Fibroblast of lung (primary cell): Measurements from ENCODE around the gene EBPL. TPM values are rescaled to one million over a fixed set of nuclear protein-coding genes. Genes with fewer than 3 reads are reported as not detected.

Source experiments
- DNase-seq, 2 donors: peaks; one replicate each; pipeline versions ENCODE4 v3.0.0 to v3.0.0-alpha.2; 2010; ENCODE audit warnings: low read depth in 2 of 2
- H2AFZ ChIP-seq: 2 replicates; pipeline ENCODE4 v1.5.1; 2012; ENCODE audit warnings: low read length, control low read depth, inconsistent platforms
- H3K27ac ChIP-seq: 2 replicates; pipeline ENCODE4 v1.5.1; 2011; ENCODE audit warnings: low read length, control low read depth; ENCODE audit not compliant: insufficient read depth
- H3K27me3 ChIP-seq: 2 replicates; pipeline ENCODE4 v1.5.1; 2011; ENCODE audit warnings: mild to moderate bottlenecking, low read length; ENCODE audit not compliant: control insufficient read depth, insufficient read depth
- H3K36me3 ChIP-seq: 2 replicates; pipeline ENCODE4 v1.5.1; 2011; ENCODE audit warnings: low read length; ENCODE audit not compliant: control insufficient read depth, insufficient read depth
- H3K4me1 ChIP-seq: 2 replicates; pipeline ENCODE4 v1.5.1; 2011; ENCODE audit warnings: low read length; ENCODE audit not compliant: control insufficient read depth, insufficient read depth; ENCODE audit errors: extremely low read depth
- H3K4me2 ChIP-seq: 2 replicates; pipeline ENCODE4 v1.5.1; 2011; ENCODE audit warnings: low read length, control low read depth; ENCODE audit not compliant: insufficient read depth; ENCODE audit errors: extremely low read depth
- H3K4me3 ChIP-seq, 4 experiments: fragments of 200-600 bp in 1 of 4; sonication (generic) in 1 of 4; replicated peaks in 1 of 4; 2 replicates each; pipeline ENCODE4 v1.5.1; 2011 to 2016; ENCODE audit warnings: low read length in 4 of 4, low read depth in 3 of 4, mild to moderate bottlenecking in 3 of 4, control low read depth in 2 of 4, inconsistent platforms in 1 of 4, mixed read lengths in 1 of 4; ENCODE audit not compliant: insufficient read depth in 1 of 4; ENCODE audit errors: control extremely low read depth in 1 of 4
- H3K79me2 ChIP-seq: 2 replicates; pipeline ENCODE4 v1.5.1; 2012; ENCODE audit warnings: mild to moderate bottlenecking, low read length, inconsistent platforms; ENCODE audit not compliant: control insufficient read depth, insufficient read depth
- H3K9ac ChIP-seq: 2 replicates; pipeline ENCODE4 v1.5.1; 2011; ENCODE audit warnings: mild to moderate bottlenecking, low read length, control low read depth; ENCODE audit not compliant: insufficient read depth
- H3K9me3 ChIP-seq: 2 replicates; pipeline ENCODE4 v1.5.1; 2012; ENCODE audit warnings: low read depth, low read length; ENCODE audit not compliant: control insufficient read depth, insufficient read depth
- H4K20me1 ChIP-seq: 2 replicates; pipeline ENCODE4 v1.5.1; 2011; ENCODE audit warnings: low read length; ENCODE audit not compliant: control insufficient read depth, insufficient read depth; ENCODE audit errors: extremely low read depth
- EZH2 ChIP-seq: IDR thresholded peaks from 2 replicates; pipeline ENCODE4 v1.5.1; 2012; ENCODE audit warnings: low read length, control low read depth, mild to moderate bottlenecking; ENCODE audit errors: missing control alignments
- polyA plus RNA-seq, 2 donors: library from polyadenylated mRNA; depleted of rRNA in 1 of 2; stranded (reverse) in 1 of 2; unstranded in 1 of 2; fragments of >200 nt; gene quantifications; 2 replicates each; pipeline ENCODE4 v1.2.1, GENCODE V29; 2011 to 2012; ENCODE audit warnings: missing spikeins in 1 of 2
- total RNA-seq: library from RNA; depleted of rRNA; stranded (reverse); fragments of >200 nt; gene quantifications from 2 replicates; pipeline ENCODE4 v1.2.1, GENCODE V29; 2014
- TF ChIP-seq, protein P1 (sequence below), 2 donors: IDR thresholded peaks in 1 of 2; conservative IDR thresholded peaks in 1 of 2; 1 replicate in 1 of 2; 2 replicates in 1 of 2; pipeline ENCODE4 v1.5.1; 2011 to 2012; ENCODE audit warnings: low read length in 2 of 2, control low read depth in 1 of 2, inconsistent platforms in 1 of 2, low read depth in 1 of 2, mild to moderate bottlenecking in 1 of 2

The EBPL gene
- total and polyA plus RNA-seq, 2 donors (not counting 1 experiment from before 2014, with no cell fraction given) = 69.4 to 90.3 TPM

DNA sequence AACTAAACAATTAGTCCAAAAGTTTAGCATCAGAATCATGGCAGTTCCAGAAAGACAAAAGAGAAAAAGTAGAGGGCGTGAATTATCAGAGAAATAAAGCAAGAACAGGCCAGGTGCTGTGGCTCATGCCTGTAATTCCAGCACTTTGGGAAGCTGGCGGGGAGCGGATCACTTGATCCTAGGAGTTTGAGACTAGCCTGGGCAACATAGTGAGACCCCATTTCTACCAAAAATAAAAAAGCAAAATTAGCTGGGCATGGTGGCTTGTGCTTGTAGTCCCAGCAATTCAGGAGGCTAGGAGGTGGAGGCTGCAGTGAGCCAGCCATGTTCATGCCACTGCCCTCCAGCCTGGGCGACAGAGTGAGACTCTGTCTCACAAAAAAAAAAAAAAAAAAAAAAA, 44.6 kb downstream of the EBPL start:
- Histone ChIP-seq H3K9me3 (no peaks in the 10 kb centered on the region), H4K20me1 (no peaks in the 10 kb centered on the region), H3K27ac (no peak overlapping the region), H3K9ac (no peak overlapping the region), H3K36me3 (no peaks in the 10 kb centered on the region), H3K4me3 (no peak overlapping the region), H3K4me1 (peaks cover 6% of the 10 kb centered on the region), H3K79me2 (no peaks in the 10 kb centered on the region), H2AFZ (no peak overlapping the region), H3K27me3 (no peaks in the 10 kb centered on the region), H3K4me2 (no peak overlapping the region)
- TF ChIP-seq, protein P1, sequence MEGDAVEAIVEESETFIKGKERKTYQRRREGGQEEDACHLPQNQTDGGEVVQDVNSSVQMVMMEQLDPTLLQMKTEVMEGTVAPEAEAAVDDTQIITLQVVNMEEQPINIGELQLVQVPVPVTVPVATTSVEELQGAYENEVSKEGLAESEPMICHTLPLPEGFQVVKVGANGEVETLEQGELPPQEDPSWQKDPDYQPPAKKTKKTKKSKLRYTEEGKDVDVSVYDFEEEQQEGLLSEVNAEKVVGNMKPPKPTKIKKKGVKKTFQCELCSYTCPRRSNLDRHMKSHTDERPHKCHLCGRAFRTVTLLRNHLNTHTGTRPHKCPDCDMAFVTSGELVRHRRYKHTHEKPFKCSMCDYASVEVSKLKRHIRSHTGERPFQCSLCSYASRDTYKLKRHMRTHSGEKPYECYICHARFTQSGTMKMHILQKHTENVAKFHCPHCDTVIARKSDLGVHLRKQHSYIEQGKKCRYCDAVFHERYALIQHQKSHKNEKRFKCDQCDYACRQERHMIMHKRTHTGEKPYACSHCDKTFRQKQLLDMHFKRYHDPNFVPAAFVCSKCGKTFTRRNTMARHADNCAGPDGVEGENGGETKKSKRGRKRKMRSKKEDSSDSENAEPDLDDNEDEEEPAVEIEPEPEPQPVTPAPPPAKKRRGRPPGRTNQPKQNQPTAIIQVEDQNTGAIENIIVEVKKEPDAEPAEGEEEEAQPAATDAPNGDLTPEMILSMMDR (conservative IDR thresholded peaks at IDR 0.05 in 1 of 2, IDR thresholded peaks at IDR 0.05 in 1 of 2; ENCODE audit: low read depth in 1 of 2, low read length in 2 of 2) = no peak
- TF ChIP-seq EZH2 = no peak
- no peak for DNase-seq

- Histone ChIP-seq H3K27ac (no peak overlapping the region), H3K9ac (no peak overlapping the region), H2AFZ (peak overlapping the region; percentile 50), H3K4me3 (no peak overlapping the region), H4K20me1 (no peaks in the 10 kb centered on the region), H3K4me2 (no peak overlapping the region), H3K79me2 (no peaks in the 10 kb centered on the region), H3K27me3 (no peaks in the 10 kb centered on the region), H3K4me1 (peaks cover 6% of the 10 kb centered on the region), H3K36me3 (no peaks in the 10 kb centered on the region), H3K9me3 (no peaks in the 10 kb centered on the region)
- DNase-seq = no peak
- TF ChIP-seq, protein P1 (conservative IDR thresholded peaks at IDR 0.05 in 1 of 2, IDR thresholded peaks at IDR 0.05 in 1 of 2; ENCODE audit: low read depth in 1 of 2, low read length in 2 of 2) = no peak
- no peak for TF ChIP-seq EZH2
Observed at GRCh38 chr13:49645451-49645850, 45.8 kb downstream of the EBPL start.

DNA sequence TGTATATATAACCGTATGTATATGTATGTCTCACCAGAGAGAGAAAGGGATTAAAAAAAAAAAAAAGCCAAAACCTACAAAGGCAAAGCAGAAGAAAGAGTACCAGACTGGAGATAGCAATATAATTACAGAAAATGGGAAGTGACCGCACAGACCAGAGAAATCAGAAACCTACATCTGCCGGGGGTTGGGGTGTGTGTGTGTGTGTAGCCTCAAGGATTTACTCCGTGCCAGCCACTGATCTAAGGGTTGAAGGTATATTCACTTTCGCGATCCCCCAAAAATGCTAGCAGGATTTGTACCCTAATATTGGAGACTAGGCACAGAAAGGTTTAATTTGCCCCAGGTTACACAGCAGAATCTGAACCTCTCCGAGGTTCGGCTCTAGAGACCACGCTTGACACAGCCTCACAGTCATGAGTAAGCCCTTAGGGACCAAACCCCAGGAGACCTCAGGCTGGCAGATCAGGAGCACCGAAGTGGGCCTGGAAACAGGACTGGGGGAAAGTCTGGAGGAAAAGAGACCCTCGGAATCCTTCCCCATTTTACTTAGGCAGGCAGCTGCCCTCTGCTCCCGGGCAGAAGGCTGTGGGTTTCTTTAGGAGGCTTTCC, 48.1 kb downstream of the EBPL start:
- Histone ChIP-seq H3K27me3 (no peaks in the 10 kb centered on the region), H3K9ac (no peak overlapping the region), H3K4me1 (no peaks in the 10 kb centered on the region), H2AFZ (no peak overlapping the region), H3K9me3 (no peaks in the 10 kb centered on the region), H4K20me1 (no peaks in the 10 kb centered on the region), H3K27ac (no peak overlapping the region), H3K4me3 (no peak overlapping the region), H3K36me3 (no peaks in the 10 kb centered on the region), H3K79me2 (no peaks in the 10 kb centered on the region), H3K4me2 (no peak overlapping the region)
- DNase-seq = no peak
- TF ChIP-seq, protein P1 (conservative IDR thresholded peaks at IDR 0.05 in 1 of 2, IDR thresholded peaks at IDR 0.05 in 1 of 2; ENCODE audit: low read depth in 1 of 2, low read length in 2 of 2) = no peak
- TF ChIP-seq EZH2 = no peak
